ENCODE data around the gene IER2.

IER2 gene

GRCh38 chr19:13103581-13104359 is 46.4 kb upstream of the IER2 start:
- ChIA-PET CTCF (interaction anchor here (1.1 to 1.6 kb wide), 3 partner anchors 124 to 139 kb away, joined by 3 to 5 read pairs (median 4); no protein-coding TSS in a partner anchor), POLR2A (no interaction called here)
- TF ChIP-seq HDGF (IDR thresholded peaks at IDR 0.05; ENCODE audit: borderline replicate concordance) = no peak
- no peak for TF ChIP-seq PKNOX1 (IDR thresholded peaks at IDR 0.05)
- TF ChIP-seq ELF4 (IDR thresholded peaks at IDR 0.05) = no peak
- no peak for TF ChIP-seq TARDBP (IDR thresholded peaks at IDR 0.05)
- no peak for TF ChIP-seq ZNF384 (IDR thresholded peaks at IDR 0.05)
- TF ChIP-seq ARNT (IDR thresholded peaks at IDR 0.05) = no peak
- no peak for TF ChIP-seq CTBP1 (IDR thresholded peaks at IDR 0.05; ENCODE audit: borderline replicate concordance)
- TF ChIP-seq SP1 (IDR thresholded peaks at IDR 0.05) = no peak
- TF ChIP-seq NFRKB (IDR thresholded peaks at IDR 0.05) = no peak
- no peak for DNase-seq (ENCODE audit: extremely low spot score)

- CTCF ChIA-PET = interaction anchor here (1.0 to 1.6 kb wide), 4 partner anchors 124 to 139 kb away, joined by 3 to 5 read pairs (median 4); no protein-coding TSS in a partner anchor
- POLR2A ChIA-PET = interaction anchor here (2.1 kb wide), 1 partner anchor 48 kb away, joined by 9 read pairs; no protein-coding TSS in a partner anchor
- TF ChIP-seq SP1 (IDR thresholded peaks at IDR 0.05) = no peak
- TF ChIP-seq SUZ12 (IDR thresholded peaks at IDR 0.05) = no peak
- no peak for TF ChIP-seq FOXK2 (IDR thresholded peaks at IDR 0.05)
- TF ChIP-seq L3MBTL2 (conservative IDR thresholded peaks at IDR 0.05) = no peak
- DNase-seq (ENCODE audit: extremely low spot score) = peak; percentile 72
These were observed 45.8 kb upstream of the IER2 start for GRCh38 chr19:13104360-13104847.

GRCh38 chr19:13104848-13105711 is 45.1 kb upstream of the IER2 start:
- TF ChIP-seq CTBP1 (IDR thresholded peaks at IDR 0.05; ENCODE audit: borderline replicate concordance) = no peak
- TF ChIP-seq FOXK2 (IDR thresholded peaks at IDR 0.05) = no peak
- TF ChIP-seq BHLHE40 (IDR thresholded peaks at IDR 0.05; ENCODE audit: borderline replicate concordance) = no peak
- TF ChIP-seq NFRKB (IDR thresholded peaks at IDR 0.05) = no peak
- TF ChIP-seq LEF1 (IDR thresholded peaks at IDR 0.05; ENCODE audit: borderline replicate concordance) = no peak
- TF ChIP-seq HDGF (IDR thresholded peaks at IDR 0.05; ENCODE audit: borderline replicate concordance) = no peak
- TF ChIP-seq TARDBP (IDR thresholded peaks at IDR 0.05) = no peak
- no peak for DNase-seq (ENCODE audit: extremely low spot score)
- CTCF ChIA-PET = interaction anchor here (1.0 to 1.6 kb wide), 2 partner anchors 128 to 140 kb away, joined by 4 to 5 read pairs; no protein-coding TSS in a partner anchor
- POLR2A ChIA-PET = interaction anchor here (2.1 kb wide), 1 partner anchor 48 kb away, joined by 9 read pairs; no protein-coding TSS in a partner anchor

GRCh38 chr19:13109361-13110098 is 40.7 kb upstream of the IER2 start:
- ChIA-PET CTCF (interaction anchor here (0.5 to 0.8 kb wide), 2 partner anchors 13 to 78 kb away, joined by 3 to 7 read pairs; no protein-coding TSS in a partner anchor), POLR2A (no interaction called here)
- TF ChIP-seq FOXA1 (IDR thresholded peaks at IDR 0.05) = no peak
- no peak for TF ChIP-seq LEF1 (IDR thresholded peaks at IDR 0.05; ENCODE audit: borderline replicate concordance)
- TF ChIP-seq CTBP1 (IDR thresholded peaks at IDR 0.05; ENCODE audit: borderline replicate concordance) = no peak
- TF ChIP-seq FOXK2 (IDR thresholded peaks at IDR 0.05) = no peak
- no peak for TF ChIP-seq TARDBP (IDR thresholded peaks at IDR 0.05)
- TF ChIP-seq ZNF384 (IDR thresholded peaks at IDR 0.05) = no peak
- TF ChIP-seq SP1 (IDR thresholded peaks at IDR 0.05) = no peak
- TF ChIP-seq HDGF (IDR thresholded peaks at IDR 0.05; ENCODE audit: borderline replicate concordance) = no peak
- TF ChIP-seq L3MBTL2 (conservative IDR thresholded peaks at IDR 0.05) = no peak
- TF ChIP-seq SUZ12 (IDR thresholded peaks at IDR 0.05) = no peak
- TF ChIP-seq NFRKB (IDR thresholded peaks at IDR 0.05) = no peak
- DNase-seq (ENCODE audit: extremely low spot score) = no peak

- no peak for DNase-seq (ENCODE audit: extremely low spot score)
- CTCF ChIA-PET = interaction anchor here (0.5 kb wide), 1 partner anchor 78 kb away, joined by 3 read pairs; no protein-coding TSS in a partner anchor
- TF ChIP-seq SP1 (IDR thresholded peaks at IDR 0.05) (no peak), TARDBP (IDR thresholded peaks at IDR 0.05) (no peak)
- POLR2A ChIA-PET = no interaction called here
These were observed 40.1 kb upstream of the IER2 start for GRCh38 chr19:13110099-13110610.

- POLR2A ChIA-PET = no interaction called here
- no peak for TF ChIP-seq ELF4 (IDR thresholded peaks at IDR 0.05)
- TF ChIP-seq PKNOX1 (IDR thresholded peaks at IDR 0.05) = no peak
- TF ChIP-seq TARDBP (IDR thresholded peaks at IDR 0.05) = no peak
- no peak for TF ChIP-seq BHLHE40 (IDR thresholded peaks at IDR 0.05; ENCODE audit: borderline replicate concordance)
- CTCF ChIA-PET = no interaction called here
- no peak for DNase-seq (ENCODE audit: extremely low spot score)
These were observed 37.7 kb upstream of the IER2 start for GRCh38 chr19:13112555-13112954.
